ENCODE measurements around the gene TSPAN9.

The TSPAN9 gene

DNA sequence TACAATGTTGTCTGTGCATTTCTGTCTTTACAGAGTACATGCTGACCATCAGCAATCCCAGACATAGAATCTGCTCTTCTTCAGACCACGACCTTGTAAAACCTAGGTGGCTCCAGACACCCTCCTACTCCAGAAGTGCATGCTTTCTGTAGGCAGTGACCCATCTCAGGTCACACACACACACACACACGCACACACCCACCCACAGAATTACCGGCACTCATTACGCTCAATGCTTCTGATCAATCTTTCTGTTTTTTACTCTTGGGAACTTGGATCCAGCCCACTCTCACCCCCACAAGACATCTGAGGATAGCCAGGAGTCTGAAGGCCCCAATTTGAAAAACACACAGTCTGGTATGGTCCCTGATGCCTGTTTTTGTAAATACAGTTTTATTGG lies 7.5 kb upstream of the TSPAN9 start:
- TF ChIP-seq, protein P1, sequence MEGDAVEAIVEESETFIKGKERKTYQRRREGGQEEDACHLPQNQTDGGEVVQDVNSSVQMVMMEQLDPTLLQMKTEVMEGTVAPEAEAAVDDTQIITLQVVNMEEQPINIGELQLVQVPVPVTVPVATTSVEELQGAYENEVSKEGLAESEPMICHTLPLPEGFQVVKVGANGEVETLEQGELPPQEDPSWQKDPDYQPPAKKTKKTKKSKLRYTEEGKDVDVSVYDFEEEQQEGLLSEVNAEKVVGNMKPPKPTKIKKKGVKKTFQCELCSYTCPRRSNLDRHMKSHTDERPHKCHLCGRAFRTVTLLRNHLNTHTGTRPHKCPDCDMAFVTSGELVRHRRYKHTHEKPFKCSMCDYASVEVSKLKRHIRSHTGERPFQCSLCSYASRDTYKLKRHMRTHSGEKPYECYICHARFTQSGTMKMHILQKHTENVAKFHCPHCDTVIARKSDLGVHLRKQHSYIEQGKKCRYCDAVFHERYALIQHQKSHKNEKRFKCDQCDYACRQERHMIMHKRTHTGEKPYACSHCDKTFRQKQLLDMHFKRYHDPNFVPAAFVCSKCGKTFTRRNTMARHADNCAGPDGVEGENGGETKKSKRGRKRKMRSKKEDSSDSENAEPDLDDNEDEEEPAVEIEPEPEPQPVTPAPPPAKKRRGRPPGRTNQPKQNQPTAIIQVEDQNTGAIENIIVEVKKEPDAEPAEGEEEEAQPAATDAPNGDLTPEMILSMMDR (IDR thresholded peaks at IDR 0.05; ENCODE audit: extremely low read depth, missing control alignments): no peak
- no peak for DNase-seq (ENCODE audit: low spot score)

DNA sequence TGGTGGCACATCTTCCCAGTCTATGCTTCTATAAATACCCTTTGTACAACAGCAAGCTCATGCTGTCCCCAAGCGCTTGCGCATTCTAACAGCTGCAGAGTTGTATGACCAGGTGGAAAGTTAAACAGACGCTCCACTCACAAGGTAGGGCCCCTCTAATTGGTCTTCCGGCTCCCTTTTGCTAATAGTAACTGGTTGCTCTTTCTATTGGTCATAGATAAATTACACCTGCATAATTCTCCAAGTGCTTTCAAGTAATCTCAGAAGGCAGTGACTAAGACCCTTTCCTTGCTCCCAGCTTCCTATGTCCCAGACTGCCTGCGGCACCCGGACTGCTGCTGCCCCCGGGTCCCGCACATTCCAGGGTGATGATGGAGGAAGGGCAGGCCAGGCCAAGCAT lies 6.1 kb upstream of the TSPAN9 start:
- TF ChIP-seq, protein P1 (IDR thresholded peaks at IDR 0.05; ENCODE audit: extremely low read depth, missing control alignments): no peak
- no peak for DNase-seq (ENCODE audit: low spot score)

DNA sequence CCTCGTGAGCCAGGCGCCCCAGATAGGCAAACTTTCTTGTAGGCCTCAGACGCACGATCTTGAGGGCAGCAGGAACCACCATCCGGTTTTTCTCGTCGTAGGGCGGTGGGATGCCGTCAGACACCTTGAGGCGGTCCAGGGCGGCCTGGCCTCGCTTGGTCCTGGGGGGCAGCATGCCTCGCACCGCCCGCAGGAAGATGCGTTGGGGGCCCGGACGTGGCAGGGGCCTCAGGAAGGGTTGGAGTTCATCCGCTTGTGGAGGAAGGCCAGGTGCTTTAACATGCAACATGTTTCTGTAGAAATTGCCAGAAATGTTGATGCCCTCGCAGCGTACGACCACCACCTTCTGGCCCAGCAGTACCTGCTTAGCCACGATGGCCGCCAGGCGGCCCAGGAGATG lies 5.5 kb upstream of the TSPAN9 start:
- DNase-seq (ENCODE audit: low spot score): no peak
- TF ChIP-seq, protein P1 (IDR thresholded peaks at IDR 0.05; ENCODE audit: extremely low read depth, missing control alignments): no peak

DNA sequence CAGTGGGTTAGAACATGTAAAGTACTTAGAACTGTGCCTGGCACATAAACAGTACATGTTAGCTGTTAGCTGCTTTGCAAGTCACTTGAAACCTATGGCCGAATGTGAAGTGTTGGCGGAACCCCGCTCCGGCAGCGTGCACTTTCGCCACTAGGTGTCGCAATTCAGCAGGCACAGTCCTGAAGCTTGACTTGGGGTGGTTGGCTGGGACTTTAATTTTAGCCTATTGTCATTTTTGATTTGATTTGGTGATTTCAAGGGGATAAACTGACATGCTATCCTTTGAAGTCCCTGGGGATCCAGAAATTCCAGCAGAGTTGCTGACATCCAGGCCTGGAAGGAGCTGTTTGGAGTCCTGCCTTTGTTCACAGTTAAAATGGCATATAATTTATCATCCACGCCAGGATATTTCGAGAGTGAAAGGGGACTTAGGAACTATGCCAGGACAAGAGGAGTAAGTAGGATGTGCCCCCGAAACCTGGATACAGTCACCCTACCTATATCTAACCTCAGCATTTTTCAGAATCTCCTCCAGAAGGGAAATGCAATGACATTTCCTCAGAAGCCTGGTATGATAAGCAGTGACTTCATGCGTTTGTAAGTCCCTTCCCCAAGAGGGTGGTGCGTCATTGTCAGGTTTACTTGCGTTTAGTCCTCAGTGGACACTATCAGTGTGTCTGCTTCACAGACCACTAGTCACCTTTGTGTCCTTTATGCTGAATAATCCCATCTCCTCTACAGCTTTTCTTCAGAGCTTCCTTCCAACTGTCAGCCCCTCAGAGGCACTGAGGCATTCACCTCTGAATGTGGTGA lies 3.5 kb upstream of the TSPAN9 start:
- peak; percentile 93 for DNase-seq (ENCODE audit: low spot score)
- TF ChIP-seq, protein P1 (IDR thresholded peaks at IDR 0.05; ENCODE audit: extremely low read depth, missing control alignments): peak; percentile 98

DNA sequence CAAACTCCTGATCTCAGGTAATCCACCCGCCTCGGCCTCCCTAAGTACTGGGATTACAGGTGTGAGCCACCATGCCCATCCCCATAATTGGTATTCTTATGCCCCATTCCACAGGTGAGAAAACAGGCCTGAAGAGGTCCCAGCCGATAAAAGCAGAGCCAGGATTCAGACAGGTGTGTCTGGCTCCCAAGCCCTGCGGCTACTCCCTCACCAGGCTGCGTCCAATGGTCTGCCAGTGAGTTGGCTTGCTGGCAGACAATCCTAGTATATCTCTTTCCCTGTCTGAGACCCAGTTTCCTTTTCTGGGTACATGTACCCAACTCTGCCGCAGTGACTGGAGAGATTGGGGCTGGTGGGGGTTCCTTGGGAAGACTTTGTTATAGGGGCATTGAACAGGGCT lies 1.9 kb upstream of the TSPAN9 start:
- no peak for DNase-seq (ENCODE audit: low spot score)
- TF ChIP-seq, protein P1 (IDR thresholded peaks at IDR 0.05; ENCODE audit: extremely low read depth, missing control alignments): no peak

DNA sequence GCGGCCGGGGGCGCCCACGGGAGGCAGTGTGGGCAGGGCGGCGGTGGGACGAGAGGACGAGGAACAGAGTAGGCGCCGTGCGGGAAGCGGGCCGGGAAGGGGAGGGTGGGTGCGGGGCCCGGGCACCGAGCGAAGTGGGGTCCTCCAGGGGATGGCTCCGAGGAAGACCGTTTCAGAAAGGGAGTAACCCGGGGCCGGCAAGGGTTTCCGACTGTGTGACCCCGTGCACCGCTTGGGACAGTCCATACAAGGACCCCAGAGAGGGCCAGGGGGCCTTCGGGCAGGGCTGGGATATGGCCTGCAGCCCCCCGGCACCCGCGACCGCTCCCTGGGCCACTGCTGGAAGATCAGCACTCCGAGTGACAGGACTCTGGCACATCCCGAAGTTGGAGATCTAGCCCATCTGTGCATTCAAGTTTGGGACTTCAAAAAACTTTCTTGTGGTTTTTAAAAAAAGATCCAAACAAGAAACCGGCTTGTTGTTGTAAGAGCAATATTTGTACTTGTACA lies 448 bp downstream of the TSPAN9 start:
- no peak for DNase-seq (ENCODE audit: low spot score)
- TF ChIP-seq, protein P1 (IDR thresholded peaks at IDR 0.05; ENCODE audit: extremely low read depth, missing control alignments): no peak

DNA sequence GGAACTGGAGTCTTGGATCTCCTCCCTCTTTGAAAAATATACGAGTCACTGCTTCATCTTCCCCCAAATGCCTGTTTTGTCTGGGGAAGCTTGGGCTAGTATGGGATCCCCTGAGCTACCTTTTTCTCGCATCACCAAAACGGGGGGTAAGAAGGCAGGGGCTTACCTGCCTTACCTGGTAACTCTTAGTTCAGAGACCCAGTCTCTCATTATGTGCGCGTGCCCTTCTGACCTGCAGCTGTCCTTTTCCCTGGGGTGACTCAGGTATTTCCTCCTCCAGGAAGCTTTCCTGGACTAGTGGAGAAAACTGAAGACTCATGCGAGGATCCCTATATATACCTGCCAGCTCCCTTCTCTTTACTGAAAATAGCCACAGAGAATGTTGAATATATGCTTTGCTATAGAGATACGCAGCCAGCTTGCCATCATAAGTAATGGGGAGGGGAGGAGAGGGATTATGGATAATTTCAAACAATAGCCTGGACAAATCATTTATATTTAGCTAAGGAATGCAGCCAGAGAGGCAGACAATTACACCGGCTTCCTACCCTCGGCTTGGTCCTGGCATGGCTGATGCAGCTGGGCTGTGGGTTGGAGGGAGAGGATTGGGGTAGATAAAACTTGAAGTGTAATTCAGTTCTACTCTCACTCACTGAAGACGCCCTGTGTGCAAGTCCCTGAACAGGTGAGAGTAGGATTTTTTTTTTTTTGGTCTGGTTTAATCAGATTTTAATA lies 1.1 kb downstream of the TSPAN9 start:
- TF ChIP-seq, protein P1 (IDR thresholded peaks at IDR 0.05; ENCODE audit: extremely low read depth, missing control alignments): no peak
- no peak for DNase-seq (ENCODE audit: low spot score)

Measured in GM20000 (cell line).